ENCODE results near the gene ADAM22.

ADAM22 gene

DNA sequence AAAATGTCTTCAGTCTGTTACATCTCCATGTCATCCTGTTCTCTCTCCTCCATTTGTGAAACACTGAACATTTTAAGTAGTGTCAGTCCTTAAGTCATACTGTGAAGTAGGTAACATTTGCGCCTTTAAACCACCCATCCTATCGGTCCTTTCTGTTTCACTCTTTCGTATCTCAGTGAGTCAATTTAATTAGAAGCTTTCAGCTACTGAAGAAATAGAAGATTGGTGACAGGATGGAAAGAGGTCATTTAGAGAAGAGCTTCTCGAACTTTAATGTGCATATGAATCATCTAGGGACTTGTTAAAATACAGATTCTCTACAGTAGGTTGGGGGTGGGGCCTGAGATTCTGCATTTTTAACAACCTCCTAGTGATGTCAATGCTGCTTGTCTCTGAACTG lies 172.4 kb downstream of the ADAM22 start:
- Histone ChIP-seq H3K4me1 (ENCODE audit: low read length) (no peaks in the 10 kb centered on the region), H3K9me3 (replicated peaks; ENCODE audit: insufficient read depth, low read length) (no peaks in the 10 kb centered on the region), H3K27ac (ENCODE audit: low read length) (no peak overlapping the region), H3K36me3 (replicated peaks; ENCODE audit: insufficient read depth, low read length) (no peaks in the 10 kb centered on the region), H3K4me2 (ENCODE audit: low read depth, low read length) (no peak overlapping the region), H4K20me1 (ENCODE audit: insufficient read depth, low read length) (no peaks in the 10 kb centered on the region), H2AFZ (ENCODE audit: low read length) (no peak overlapping the region), H3K27me3 (replicated peaks; ENCODE audit: insufficient read depth, low read length) (no peaks in the 10 kb centered on the region), H3F3A (ENCODE audit: insufficient read depth, low read length) (no peaks in the 10 kb centered on the region), H3K79me2 (ENCODE audit: low read length) (no peaks in the 10 kb centered on the region), H3K9me2 (replicated peaks; ENCODE audit: insufficient read depth, low read length) (no peaks in the 10 kb centered on the region), H3K4me3 (ENCODE audit: low read length) (no peak overlapping the region), H3K9ac (ENCODE audit: low read length) (no peak overlapping the region)
- DNase-seq, result no peak
- TF ChIP-seq EZH2phosphoT487 (IDR thresholded peaks at IDR 0.05; ENCODE audit: low read length) (no peak), CTCF (IDR thresholded peaks at IDR 0.05; ENCODE audit: low read length) (no peak), EZH2 (optimal IDR thresholded peaks at IDR 0.05; ENCODE audit: low read depth, low read length) (no peak)

- Histone ChIP-seq H3K9me3 (replicated peaks; ENCODE audit: insufficient read depth, low read length) (no peaks in the 10 kb centered on the region), H2AFZ (ENCODE audit: low read length) (no peak overlapping the region), H3K4me1 (ENCODE audit: low read length) (no peaks in the 10 kb centered on the region), H3K27me3 (replicated peaks; ENCODE audit: insufficient read depth, low read length) (no peaks in the 10 kb centered on the region), H3K4me2 (ENCODE audit: low read depth, low read length) (no peak overlapping the region), H3K36me3 (replicated peaks; ENCODE audit: insufficient read depth, low read length) (no peaks in the 10 kb centered on the region), H3K79me2 (ENCODE audit: low read length) (no peaks in the 10 kb centered on the region), H3K4me3 (ENCODE audit: low read length) (no peak overlapping the region), H4K20me1 (ENCODE audit: insufficient read depth, low read length) (no peaks in the 10 kb centered on the region), H3K27ac (ENCODE audit: low read length) (no peak overlapping the region), H3K9ac (ENCODE audit: low read length) (no peak overlapping the region), H3F3A (ENCODE audit: insufficient read depth, low read length) (no peaks in the 10 kb centered on the region), H3K9me2 (replicated peaks; ENCODE audit: insufficient read depth, low read length) (no peaks in the 10 kb centered on the region)
- TF ChIP-seq EZH2 (optimal IDR thresholded peaks at IDR 0.05; ENCODE audit: low read depth, low read length) (no peak), EZH2phosphoT487 (IDR thresholded peaks at IDR 0.05; ENCODE audit: low read length) (no peak)
- no peak for DNase-seq
Observed at GRCh38 chr7:88109612-88110011, 175.6 kb downstream of the ADAM22 start.

DNA sequence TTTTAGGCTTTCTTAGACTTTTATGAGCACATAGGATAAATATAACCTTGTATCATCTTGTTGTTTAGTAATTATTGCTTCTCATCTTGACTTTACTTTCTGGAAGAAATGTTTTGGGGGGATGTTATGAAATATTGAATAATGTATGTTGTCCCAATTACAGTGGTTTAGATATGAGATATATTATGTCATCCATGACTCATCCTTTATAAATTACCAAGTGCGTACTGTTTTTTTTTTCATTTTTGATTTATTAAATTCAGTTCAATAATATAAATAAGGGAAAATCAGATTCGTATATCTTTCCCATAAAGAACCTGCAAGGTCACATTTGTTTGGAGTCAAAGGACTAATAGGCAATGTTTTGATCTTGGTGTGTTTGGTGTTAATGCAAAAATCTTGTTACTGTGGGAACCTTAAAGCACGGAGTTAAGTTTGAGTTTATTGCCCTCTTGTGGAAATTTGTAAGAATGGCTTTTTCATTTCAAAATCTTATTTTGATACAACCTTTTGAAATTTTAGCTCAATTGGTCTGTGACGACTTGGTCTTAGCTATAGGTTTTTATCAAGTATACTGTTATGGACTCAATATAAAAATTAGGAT lies 177.2 kb downstream of the ADAM22 start:
- TF ChIP-seq CTCF (IDR thresholded peaks at IDR 0.05; ENCODE audit: low read length) (peak; percentile 46), EZH2phosphoT487 (IDR thresholded peaks at IDR 0.05; ENCODE audit: low read length) (no peak)
- H3F3A ChIP-seq (ENCODE audit: insufficient read depth, low read length), result no peaks in the 10 kb centered on the region
- no peaks in the 10 kb centered on the region for H3K9me3 ChIP-seq (replicated peaks; ENCODE audit: insufficient read depth, low read length)
- no peaks in the 10 kb centered on the region for H3K9me2 ChIP-seq (replicated peaks; ENCODE audit: insufficient read depth, low read length)
- no peak overlapping the region for H3K4me3 ChIP-seq (ENCODE audit: low read length)
- H3K36me3 ChIP-seq (replicated peaks; ENCODE audit: insufficient read depth, low read length), result no peaks in the 10 kb centered on the region
- H3K4me1 ChIP-seq (ENCODE audit: low read length), result no peaks in the 10 kb centered on the region
- H3K9ac ChIP-seq (ENCODE audit: low read length), result no peak overlapping the region
- no peaks in the 10 kb centered on the region for H4K20me1 ChIP-seq (ENCODE audit: insufficient read depth, low read length)
- DNase-seq, result peak; percentile 42
- no peak overlapping the region for H2AFZ ChIP-seq (ENCODE audit: low read length)
- no peak overlapping the region for H3K27ac ChIP-seq (ENCODE audit: low read length)
- no peak overlapping the region for H3K4me2 ChIP-seq (ENCODE audit: low read depth, low read length)
- no peaks in the 10 kb centered on the region for H3K79me2 ChIP-seq (ENCODE audit: low read length)
- H3K27me3 ChIP-seq (replicated peaks; ENCODE audit: insufficient read depth, low read length), result no peaks in the 10 kb centered on the region

DNA sequence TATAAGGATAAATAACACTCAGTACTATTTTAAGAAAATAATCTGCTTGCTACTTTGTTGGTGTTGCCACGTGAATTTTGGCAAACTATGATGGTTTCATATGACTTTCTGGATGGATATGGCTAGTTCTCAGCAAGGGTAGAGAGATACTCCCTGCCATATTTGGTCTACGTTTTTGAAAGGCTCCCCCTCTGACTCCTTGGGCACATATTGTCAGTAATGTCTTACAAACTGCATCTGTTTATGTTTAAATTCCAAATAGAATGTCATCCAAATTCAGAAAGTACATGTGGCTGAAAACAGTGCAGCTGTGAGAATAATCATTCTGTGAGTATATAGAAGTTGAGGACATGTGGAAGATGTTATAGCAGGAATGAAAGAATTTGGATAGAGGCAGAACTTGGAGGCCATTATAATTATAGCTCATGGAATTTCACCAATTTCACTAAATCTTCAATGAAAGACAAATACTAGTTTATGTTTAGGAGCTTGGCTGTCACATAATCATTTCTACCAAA lies 178.0 kb downstream of the ADAM22 start:
- no peak overlapping the region for H3K4me2 ChIP-seq (ENCODE audit: low read depth, low read length)
- no peaks in the 10 kb centered on the region for H3K79me2 ChIP-seq (ENCODE audit: low read length)
- no peak for TF ChIP-seq EZH2 (optimal IDR thresholded peaks at IDR 0.05; ENCODE audit: low read depth, low read length)
- TF ChIP-seq EZH2phosphoT487 (IDR thresholded peaks at IDR 0.05; ENCODE audit: low read length), result no peak
- TF ChIP-seq CTCF (IDR thresholded peaks at IDR 0.05; ENCODE audit: low read length), result no peak
- no peaks in the 10 kb centered on the region for H4K20me1 ChIP-seq (ENCODE audit: insufficient read depth, low read length)
- no peak for DNase-seq
- H3F3A ChIP-seq (ENCODE audit: insufficient read depth, low read length), result no peaks in the 10 kb centered on the region
- no peak overlapping the region for H3K4me3 ChIP-seq (ENCODE audit: low read length)
- no peaks in the 10 kb centered on the region for H3K9me2 ChIP-seq (replicated peaks; ENCODE audit: insufficient read depth, low read length)
- no peaks in the 10 kb centered on the region for H3K4me1 ChIP-seq (ENCODE audit: low read length)
- no peaks in the 10 kb centered on the region for H3K27me3 ChIP-seq (replicated peaks; ENCODE audit: insufficient read depth, low read length)
- H2AFZ ChIP-seq (ENCODE audit: low read length), result no peak overlapping the region
- no peak overlapping the region for H3K9ac ChIP-seq (ENCODE audit: low read length)
- no peak overlapping the region for H3K27ac ChIP-seq (ENCODE audit: low read length)
- H3K36me3 ChIP-seq (replicated peaks; ENCODE audit: insufficient read depth, low read length), result no peaks in the 10 kb centered on the region
- no peaks in the 10 kb centered on the region for H3K9me3 ChIP-seq (replicated peaks; ENCODE audit: insufficient read depth, low read length)
